Stimulated activated CD4-positive, alpha-beta T cell treated with anti-CD3 and anti-CD28 coated beads, Interleukin-15, amount 100 ng/mL, for 48 hours (primary cell): ENCODE measurements around the gene MICAL2.

ENCODE experiments used
- DNase-seq, 2 donors: peaks; one replicate each; pipeline ENCODE4 v3.0.0-alpha.2; 2020; ENCODE audit warnings: low read depth in 2 of 2

MICAL2 gene

GRCh38 chr11:12155696-12156095 is 45.3 kb downstream of the MICAL2 start:
- DNase-seq, result no peak

DNA sequence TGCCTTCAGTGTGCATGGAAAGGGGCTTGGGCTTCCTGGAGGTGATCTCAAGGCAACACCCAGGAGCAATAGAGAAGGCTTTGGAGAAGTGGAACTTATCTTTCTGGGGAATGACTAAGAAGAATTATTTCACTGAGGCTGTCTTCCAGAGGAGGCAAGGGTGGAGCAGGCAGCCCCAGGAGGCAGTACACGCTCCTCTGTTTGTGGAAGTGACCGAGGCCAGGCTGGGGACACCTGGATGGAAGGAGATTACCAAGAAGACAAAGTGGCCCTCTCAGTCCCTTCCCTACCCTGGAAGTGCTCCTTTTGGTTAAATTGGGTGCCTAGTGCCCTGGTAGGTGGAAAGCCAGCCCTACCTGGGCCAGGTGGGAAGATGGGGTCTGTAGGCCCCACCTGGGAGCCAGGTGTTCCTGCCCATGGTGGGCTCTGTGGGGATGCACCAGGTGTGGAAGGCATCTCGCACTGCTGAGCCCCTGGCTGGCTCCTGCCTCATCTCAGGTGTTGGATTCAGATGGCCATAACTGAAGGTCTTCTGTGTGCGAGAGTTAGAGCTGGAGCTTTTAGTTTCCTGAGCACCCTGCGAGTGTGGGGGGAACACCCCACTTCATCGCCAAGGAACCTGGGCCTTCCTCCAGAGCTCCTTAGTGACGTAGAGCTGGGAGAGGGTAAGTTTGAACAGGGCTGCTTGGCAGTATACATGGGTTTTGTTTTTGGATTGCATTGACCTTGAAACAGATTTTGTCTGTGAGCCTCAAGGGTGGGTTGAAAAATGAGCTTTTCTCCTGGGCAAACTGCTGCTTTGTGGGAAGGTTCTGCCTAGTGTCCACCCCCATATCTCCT is 46.1 kb downstream of the MICAL2 start:
- no peak for DNase-seq

GRCh38 chr11:12157241-12157661 is 46.9 kb downstream of the MICAL2 start:
- DNase-seq, result no peak

GRCh38 chr11:12158909-12159308 is 48.5 kb downstream of the MICAL2 start:
- no peak for DNase-seq

GRCh38 chr11:12159351-12160099 is 49.1 kb downstream of the MICAL2 start:
- DNase-seq, result no peak

DNA sequence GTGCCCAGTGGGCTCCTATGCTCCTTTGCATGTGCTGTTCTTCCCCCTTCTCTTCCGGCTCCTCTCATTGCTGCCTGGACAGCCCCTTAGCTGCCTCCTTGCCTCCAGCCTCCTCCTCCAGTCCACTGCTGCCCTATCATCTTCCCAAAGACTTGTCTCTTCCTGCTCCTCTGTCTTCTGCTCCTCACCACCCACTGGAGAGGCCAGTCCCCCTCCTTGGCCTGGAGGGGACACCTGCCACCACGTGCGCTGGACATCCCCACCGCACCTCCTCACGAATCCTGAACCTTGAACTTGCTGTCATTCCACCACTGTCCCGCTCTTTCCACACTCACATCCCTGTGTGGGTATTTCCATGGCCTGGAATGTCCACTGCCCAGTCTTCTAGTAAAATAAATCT is 49.8 kb downstream of the MICAL2 start:
- no peak for DNase-seq

DNA sequence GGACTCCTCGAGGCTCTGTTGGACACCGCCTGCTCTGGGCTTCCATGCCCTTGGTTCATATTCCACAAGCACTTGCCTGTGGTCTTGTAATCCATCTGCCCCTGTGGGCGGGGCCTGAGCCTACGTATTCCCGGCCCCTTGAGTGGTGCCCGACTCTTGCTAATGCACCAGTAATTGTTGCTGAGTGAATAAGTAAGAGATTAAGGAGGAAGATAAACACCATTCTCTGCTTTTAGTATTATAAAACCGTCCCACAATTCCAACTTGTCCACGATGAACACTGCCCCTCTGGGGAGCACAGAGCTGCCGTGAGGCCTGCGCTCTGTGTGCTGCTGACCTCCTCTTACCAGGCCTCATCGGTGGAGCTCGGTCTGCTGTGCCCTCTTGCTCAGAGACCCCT is 50.3 kb downstream of the MICAL2 start:
- no peak for DNase-seq

- no peak for DNase-seq
Measured at GRCh38 chr11:12161137-12161536, 50.7 kb downstream of the MICAL2 start.

DNA sequence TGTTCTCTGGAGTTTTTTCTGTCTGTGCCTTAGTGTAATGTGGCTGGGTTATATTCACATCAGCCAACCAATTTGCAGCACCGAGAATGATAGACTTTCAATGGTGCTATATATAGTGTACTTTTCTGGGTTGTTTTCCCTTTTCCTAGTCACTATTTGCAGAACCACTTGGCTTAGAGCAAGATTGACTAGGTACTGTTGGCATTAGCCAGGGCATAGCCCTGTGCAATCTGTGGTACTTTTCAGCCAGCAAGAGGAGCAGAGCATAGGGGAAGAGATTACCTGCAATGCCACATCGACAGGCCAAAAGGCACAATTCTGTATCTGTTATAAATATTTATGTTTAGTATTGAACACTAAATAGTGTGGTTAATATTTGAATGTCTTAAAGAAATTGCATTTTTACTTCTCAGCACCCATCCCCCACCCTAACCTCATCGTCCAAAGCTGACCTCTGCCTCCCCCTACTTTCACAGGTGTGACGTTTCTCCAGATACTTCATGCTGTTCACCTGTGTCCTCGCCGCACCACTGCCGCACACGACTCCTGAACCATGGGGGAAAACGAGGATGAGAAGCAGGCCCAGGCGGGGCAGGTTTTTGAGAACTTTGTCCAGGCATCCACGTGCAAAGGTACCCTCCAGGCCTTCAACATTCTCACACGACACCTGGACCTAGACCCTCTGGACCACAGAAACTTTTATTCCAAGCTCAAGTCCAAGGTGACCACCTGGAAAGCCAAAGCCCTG is 51.4 kb downstream of the MICAL2 start:
- DNase-seq, result no peak

GRCh38 chr11:12162652-12163051 is 52.3 kb downstream of the MICAL2 start:
- no peak for DNase-seq

DNA sequence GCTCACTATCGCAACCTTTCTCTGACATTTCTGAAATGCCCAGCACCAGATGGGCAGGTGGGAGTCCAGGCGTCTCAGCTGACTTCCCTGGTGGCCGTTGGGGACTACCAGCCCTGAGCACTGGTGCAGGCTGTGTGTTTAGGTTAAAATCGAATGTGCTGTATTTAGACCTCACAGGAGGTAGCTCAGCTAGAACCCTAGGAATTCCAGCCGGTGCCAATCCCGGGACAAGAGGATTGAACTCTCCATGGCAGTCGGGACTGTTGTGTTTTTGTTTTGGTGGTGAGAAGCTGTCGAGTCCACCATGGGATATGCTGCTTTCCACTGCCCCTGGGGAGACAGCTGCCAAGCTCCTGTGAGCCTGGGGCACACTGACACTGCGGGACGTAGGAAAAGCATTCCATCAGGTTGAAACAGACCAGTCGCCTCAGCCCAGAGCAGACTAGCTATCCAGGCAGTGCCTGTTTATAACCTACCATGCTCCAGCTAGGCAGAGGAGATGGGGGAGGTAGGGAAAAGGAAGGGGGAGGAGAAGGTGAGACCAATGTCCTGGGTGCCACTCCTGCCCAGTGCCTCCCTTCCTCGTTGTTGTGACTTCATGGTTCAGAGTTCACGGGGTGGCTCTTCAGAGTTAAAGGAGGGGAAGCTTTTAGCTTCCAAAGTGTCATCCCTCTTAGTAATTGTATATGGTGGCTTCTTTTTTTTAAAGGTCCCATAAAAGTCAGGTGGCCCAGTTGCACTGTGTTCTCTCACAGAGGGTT is 53.0 kb downstream of the MICAL2 start:
- DNase-seq, result no peak

DNA sequence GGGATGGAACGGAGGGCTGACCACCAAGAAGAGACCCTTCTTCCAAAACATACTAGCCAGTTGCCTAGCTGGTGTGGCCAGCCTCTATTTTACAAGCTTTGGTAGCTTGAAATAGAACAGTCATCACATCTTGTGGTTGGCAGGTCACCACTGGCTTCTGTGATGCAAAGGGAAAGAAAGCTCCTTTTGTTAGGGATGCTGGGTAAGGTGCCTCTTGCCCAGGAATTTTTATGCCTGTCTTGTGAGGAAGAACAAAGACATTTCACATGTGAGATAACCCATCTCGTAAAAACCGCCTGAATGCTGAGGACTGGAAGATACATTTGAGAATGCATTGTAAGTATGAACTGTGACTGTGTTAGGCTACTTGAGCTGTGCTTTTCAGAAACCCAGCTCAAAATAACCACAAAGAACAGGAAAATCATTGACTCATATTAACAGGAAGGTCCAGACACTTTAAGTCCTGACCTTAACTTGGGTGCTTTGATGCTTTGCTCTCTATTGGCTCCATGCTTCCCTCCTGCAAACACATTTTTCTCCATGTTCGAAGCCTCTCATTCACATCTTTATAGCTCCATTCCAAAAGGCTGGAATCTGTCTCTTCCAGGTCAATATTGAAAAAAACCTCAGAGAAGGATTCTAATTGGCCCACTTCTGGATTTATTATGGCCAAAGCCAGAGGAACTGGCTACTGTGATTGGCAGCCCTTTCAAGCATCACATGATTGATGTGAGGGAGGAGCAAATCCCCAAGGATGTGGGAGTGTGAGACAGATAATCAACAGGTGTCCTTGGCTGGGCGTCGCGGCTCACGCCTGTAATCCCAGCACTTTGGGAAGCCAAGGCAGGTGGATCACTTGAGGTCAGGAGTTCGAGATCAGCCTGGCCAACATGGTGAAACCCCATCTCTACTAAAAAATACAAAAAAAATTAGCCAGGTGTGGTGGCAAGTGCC is 53.9 kb downstream of the MICAL2 start:
- DNase-seq, result no peak

DNA sequence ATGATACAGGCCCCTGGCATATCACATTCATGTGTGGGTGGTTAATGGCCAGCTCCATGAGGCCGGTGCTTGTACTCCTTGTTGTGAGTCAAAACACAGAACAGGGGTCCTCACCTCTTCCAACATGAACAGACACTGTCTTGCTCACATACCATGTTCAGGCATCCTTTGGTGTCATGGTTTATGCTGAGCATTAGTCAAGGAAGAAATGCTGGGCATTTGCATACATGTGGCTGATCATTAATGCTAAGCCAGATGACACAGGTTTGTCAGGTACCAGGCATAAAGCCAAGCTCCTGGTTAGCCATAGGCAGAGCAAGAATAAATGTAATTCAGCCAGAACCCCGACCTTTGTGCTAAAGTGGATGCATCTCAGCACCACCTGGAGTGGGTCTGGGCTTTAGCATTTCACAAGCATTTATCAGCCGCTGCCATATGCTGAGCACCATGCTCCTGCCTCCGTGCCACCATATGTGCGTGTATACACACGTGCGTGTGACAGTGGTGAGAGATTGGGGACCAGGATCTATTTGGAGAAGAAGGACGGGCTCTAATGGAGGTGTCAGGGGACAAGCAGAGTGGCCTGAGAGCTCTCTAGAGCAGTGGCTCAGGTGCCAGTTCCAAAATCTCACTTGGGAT is 55.0 kb downstream of the MICAL2 start:
- no peak for DNase-seq

DNA sequence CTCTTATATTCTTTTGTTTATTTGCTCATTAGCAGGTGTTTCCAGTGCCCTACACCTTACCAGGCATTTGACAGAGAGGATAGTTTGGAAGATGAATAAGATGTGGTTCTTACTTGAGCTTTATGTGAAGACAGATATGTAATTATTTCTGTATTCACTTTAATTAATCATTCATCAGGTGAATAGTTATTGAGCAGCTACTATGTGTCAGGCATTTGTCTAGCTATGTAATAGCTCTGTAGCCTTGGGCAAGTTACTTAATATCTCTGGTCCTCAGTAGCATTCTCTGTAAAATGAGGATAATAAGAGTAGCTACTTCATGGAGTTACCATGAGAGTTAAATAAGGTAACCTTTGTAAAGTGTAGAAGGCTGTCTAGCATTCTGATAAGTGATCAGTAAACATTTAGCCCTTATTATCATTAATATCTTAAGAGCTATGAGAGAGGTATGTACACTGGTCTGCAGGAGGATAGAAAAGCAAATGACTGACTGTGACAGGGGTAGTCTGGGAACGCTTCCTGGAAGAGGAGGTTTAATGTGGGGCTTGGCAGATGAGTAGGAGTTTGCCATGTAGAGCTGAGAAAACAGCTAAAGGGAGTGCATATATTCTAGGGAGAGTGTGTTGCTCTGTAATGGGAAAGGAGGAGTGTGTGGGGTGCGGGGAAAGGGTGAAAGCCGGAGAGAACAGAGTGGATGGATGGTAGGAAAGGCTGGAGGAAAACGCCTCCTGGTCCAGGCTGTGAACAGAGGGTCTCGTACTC is 56.1 kb downstream of the MICAL2 start:
- no peak for DNase-seq

- DNase-seq, result no peak
Measured at GRCh38 chr11:12167061-12168000, 56.9 kb downstream of the MICAL2 start.

- no peak for DNase-seq
Measured at GRCh38 chr11:12168114-12168513, 57.7 kb downstream of the MICAL2 start.

- no peak for DNase-seq
Measured at GRCh38 chr11:12169822-12170221, 59.4 kb downstream of the MICAL2 start.

- DNase-seq, result no peak
Measured at GRCh38 chr11:12170501-12170900, 60.1 kb downstream of the MICAL2 start.
